ENCODE data around the gene LZTS2. TPM values are rescaled to one million over a fixed set of nuclear protein-coding genes. Genes with fewer than 3 reads are reported as not detected.

LZTS2 gene
- total RNA-seq, 1 experiment from 2014 or later: 69.1 TPM

- H3K4me1 ChIP-seq (ENCODE audit: insufficient read depth, low read length): peaks cover 4% of the 10 kb centered on the region; the same call in 1 of the 2 replicates
- H4K5ac ChIP-seq (ENCODE audit: insufficient read length, low read depth, low read length): no peak overlapping the region
- TF ChIP-seq CTCF (conservative IDR thresholded peaks at IDR 0.05): peak; percentile 56
- H3K23ac ChIP-seq (ENCODE audit: insufficient read length, low read depth, low read length): no peak overlapping the region
- no peak overlapping the region for H2BK12ac ChIP-seq (ENCODE audit: insufficient read length, low read depth, low read length)
- H2BK5ac ChIP-seq (ENCODE audit: insufficient read length, low read length): no peak overlapping the region
- H3K4ac ChIP-seq (ENCODE audit: low read depth, low read length): no peak overlapping the region
- Mint-ChIP-seq H3K27ac (peak overlapping the region in 1 of 3 experiments; percentile 77; a peak in 1 of 7 replicates), H3K36me3 (ENCODE audit: insufficient read depth in 1 of 3, low read depth in 3 of 3) (no peaks in the 10 kb centered on the region), H3K4me3 (no peak overlapping the region), H3K27me3 (ENCODE audit: low read depth) (peaks cover 58% of the 10 kb centered on the region), H3K4me1 (peaks cover 34 to 50% of the 10 kb centered on the region in 2 experiments), H3K9me3 (no peaks in the 10 kb centered on the region; a peak in 1 of 5 replicates)
- H4K8ac ChIP-seq (replicated peaks; ENCODE audit: insufficient read length, low read depth, low read length): no peak overlapping the region
- peaks cover 4% of the 10 kb centered on the region; the same call in 1 of the 2 replicates for H3K27me3 ChIP-seq (ENCODE audit: insufficient read depth, low read length)
- H3K56ac ChIP-seq (ENCODE audit: insufficient read length, low read depth, low read length): no peak overlapping the region
- no peaks in the 10 kb centered on the region for H3K79me1 ChIP-seq (ENCODE audit: insufficient read depth, low read depth, low read length, poor library complexity, severe bottlenecking)
- no peaks in the 10 kb centered on the region for H4K20me1 ChIP-seq (ENCODE audit: control insufficient read depth, insufficient read depth, insufficient read length)
- no peaks in the 10 kb centered on the region for H3K9me3 ChIP-seq (ENCODE audit: control insufficient read depth, low read depth, low read length)
- H3K4me2 ChIP-seq (ENCODE audit: insufficient read depth, insufficient read length, low read length): no peak overlapping the region
- H3T11ph ChIP-seq (ENCODE audit: low read length): no peak overlapping the region
- no peak overlapping the region for H2BK15ac ChIP-seq (ENCODE audit: low read depth, low read length)
- no peak overlapping the region for H3K9ac ChIP-seq (ENCODE audit: extremely low read depth, insufficient read length, low read length)
- H3K18ac ChIP-seq (ENCODE audit: insufficient read length, low read depth, low read length): no peak overlapping the region
- DNase-seq: peak; percentile 72
- H2AK5ac ChIP-seq (ENCODE audit: insufficient read length, low read length): no peak overlapping the region
- no peak overlapping the region for H3K27ac ChIP-seq (ENCODE audit: insufficient read length, low read depth, low read length)
- H2AFZ ChIP-seq (ENCODE audit: low read length): no peak overlapping the region
- no peak overlapping the region for H2BK20ac ChIP-seq (ENCODE audit: low read depth, low read length, poor library complexity, severe bottlenecking)
- H3K23me2 ChIP-seq (ENCODE audit: insufficient read length, low read depth, low read length, poor library complexity, severe bottlenecking): peaks cover 13% of the 10 kb centered on the region
- no peaks in the 10 kb centered on the region for H3K79me2 ChIP-seq (ENCODE audit: insufficient read depth, low read length)
- no peak overlapping the region for H4K91ac ChIP-seq (ENCODE audit: insufficient read length, low read depth, low read length)
- no peak overlapping the region for H2BK120ac ChIP-seq (ENCODE audit: low read depth, low read length, poor library complexity, severe bottlenecking)
- H3K14ac ChIP-seq (ENCODE audit: insufficient read depth, low read length): no peak overlapping the region; the same call in 1 of the 2 replicates
- WGBS (ENCODE audit: extremely low coverage, insufficient read length, low lambda C conversion rate): no CpG with 5 or more reads among the region's 27 CpGs
Observed at GRCh38 chr10:101029520-101030295, 30.1 kb downstream of the LZTS2 start.
